Osteoblast (primary cell): ENCODE data around the gene GRAP. TPM values are rescaled to one million over a fixed set of nuclear protein-coding genes. Genes with fewer than 3 reads are reported as not detected.

Experiments used
- DNase-seq: peaks from one replicate; pipeline ENCODE4 v3.0.0; 2011; ENCODE audit warnings: low spot score, mixed read lengths; ENCODE audit not compliant: insufficient read length; ENCODE audit errors: missing footprints
- H2AFZ ChIP-seq: 2 replicates; pipeline ENCODE4 v1.6.0; 2011; ENCODE audit warnings: mild to moderate bottlenecking, low read length
- H3K27ac ChIP-seq: 2 replicates; pipeline ENCODE4 v1.5.1; 2011; ENCODE audit warnings: mild to moderate bottlenecking, low read depth, low read length, moderate library complexity
- H3K27me3 ChIP-seq: 2 replicates; pipeline ENCODE4 v1.6.0; 2012; ENCODE audit warnings: mild to moderate bottlenecking, control low read depth, inconsistent platforms, low read length, moderate library complexity; ENCODE audit not compliant: insufficient read depth
- H3K36me3 ChIP-seq: 2 replicates; pipeline ENCODE4 v1.5.1; 2011; ENCODE audit warnings: mild to moderate bottlenecking, low read length, control low read depth, moderate library complexity; ENCODE audit not compliant: insufficient read depth
- H3K4me1 ChIP-seq: 2 replicates; pipeline ENCODE4 v1.5.1; 2011; ENCODE audit warnings: mild to moderate bottlenecking, low read length, control low read depth, moderate library complexity; ENCODE audit not compliant: insufficient read depth
- H3K4me2 ChIP-seq: 2 replicates; pipeline ENCODE4 v1.6.0; 2011; ENCODE audit warnings: mild to moderate bottlenecking, low read length; ENCODE audit not compliant: insufficient read depth
- H3K4me3 ChIP-seq: fragments of 200-600 bp; sonication (generic); 3 replicates; pipeline ENCODE4 v1.5.1; 2012; ENCODE audit warnings: mild to moderate bottlenecking, low read length, inconsistent platforms; ENCODE audit not compliant: insufficient read depth
- H3K79me2 ChIP-seq: 2 replicates; pipeline ENCODE4 v1.6.0; 2012; ENCODE audit warnings: mild to moderate bottlenecking, low read length, control low read depth, inconsistent platforms; ENCODE audit not compliant: insufficient read depth
- H3K9me3 ChIP-seq: 2 replicates; pipeline ENCODE4 v1.5.1; 2011; ENCODE audit warnings: low read depth, low read length, control low read depth
- H4K20me1 ChIP-seq: 2 replicates; pipeline ENCODE4 v1.6.0; 2012; ENCODE audit warnings: mild to moderate bottlenecking, low read length, control low read depth; ENCODE audit not compliant: insufficient read depth
- CTCF ChIP-seq: IDR thresholded peaks from 2 replicates; pipeline ENCODE4 v1.5.1; 2011; ENCODE audit warnings: mild to moderate bottlenecking, low read depth, low read length, moderate library complexity; ENCODE audit errors: extremely low read depth
- total RNA-seq: library from RNA; depleted of rRNA; stranded (reverse); fragments of >200 nt; gene quantifications from 2 replicates; pipeline ENCODE4 v1.2.3, GENCODE V29; 2012

The GRAP gene
- total RNA-seq, 1 donor: not detected

DNA sequence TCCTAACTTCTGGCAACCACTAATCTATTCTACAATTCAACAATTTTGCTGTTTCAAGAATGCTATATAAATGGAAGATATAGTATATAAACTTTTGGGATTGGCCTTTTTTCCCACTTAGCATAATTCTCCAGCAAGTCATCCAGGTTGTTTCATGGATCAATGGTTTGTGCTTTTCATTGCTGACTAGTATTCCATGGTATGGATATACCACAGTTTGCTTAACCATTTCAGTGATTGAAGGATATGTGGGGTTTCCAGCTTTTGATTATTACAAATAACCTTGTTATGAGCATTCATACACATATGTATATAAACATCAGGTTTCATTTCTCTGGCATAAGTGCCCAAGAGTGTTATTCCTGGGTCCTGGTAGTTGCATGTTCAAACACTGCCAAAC lies 40.1 kb downstream of the GRAP start:
- Histone ChIP-seq H2AFZ (no peak overlapping the region), H3K36me3 (no peaks in the 10 kb centered on the region), H3K9me3 (no peaks in the 10 kb centered on the region), H4K20me1 (peaks cover 8% of the 10 kb centered on the region), H3K27ac (no peak overlapping the region), H3K79me2 (peaks cover 22% of the 10 kb centered on the region), H3K4me3 (no peak overlapping the region), H3K4me1 (peaks cover 20% of the 10 kb centered on the region), H3K4me2 (no peak overlapping the region), H3K27me3 (no peaks in the 10 kb centered on the region)
- no peak for DNase-seq
- TF ChIP-seq CTCF: no peak

GRCh38 chr17:19005789-19006430 lies 40.8 kb downstream of the GRAP start:
- peaks cover 11% of the 10 kb centered on the region for H4K20me1 ChIP-seq
- H2AFZ ChIP-seq: no peak overlapping the region
- H3K4me3 ChIP-seq: no peak overlapping the region
- H3K9me3 ChIP-seq: no peaks in the 10 kb centered on the region
- no peaks in the 10 kb centered on the region for H3K36me3 ChIP-seq
- TF ChIP-seq CTCF: no peak
- peaks cover 30% of the 10 kb centered on the region for H3K79me2 ChIP-seq
- H3K4me2 ChIP-seq: no peak overlapping the region
- no peak overlapping the region for H3K27ac ChIP-seq
- no peak for DNase-seq
- peaks cover 28% of the 10 kb centered on the region for H3K4me1 ChIP-seq
- no peaks in the 10 kb centered on the region for H3K27me3 ChIP-seq

DNA sequence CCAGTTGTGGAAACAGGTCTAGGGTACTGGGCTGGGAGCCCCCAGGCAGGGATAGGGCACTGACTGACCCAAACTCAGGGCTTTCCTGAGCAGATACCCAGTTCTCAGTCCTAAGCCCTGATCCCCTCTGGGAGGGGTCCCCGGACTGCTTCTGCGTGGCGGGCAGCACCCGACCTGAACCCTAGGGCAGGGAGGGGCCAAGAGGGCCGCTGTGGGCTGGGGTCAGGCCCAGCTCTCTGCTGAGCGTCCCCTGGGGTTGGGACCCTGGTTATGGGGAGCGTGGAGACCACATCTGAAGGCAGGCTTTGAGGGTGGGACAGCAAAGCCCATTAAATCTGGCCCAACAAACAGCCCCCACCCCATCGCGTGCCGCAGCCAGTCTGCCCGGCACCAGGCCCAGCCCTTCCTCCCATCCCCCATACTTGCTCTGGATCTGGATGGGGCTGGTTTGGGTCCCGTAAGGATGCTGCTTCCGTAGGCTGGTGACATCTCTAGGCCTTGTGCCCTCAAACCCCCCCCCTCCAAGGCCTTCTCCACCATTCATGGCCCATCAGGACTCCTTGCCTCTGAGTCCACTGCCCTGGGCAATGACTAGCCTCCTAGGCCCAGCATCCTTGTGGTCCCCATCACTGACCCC lies 41.5 kb downstream of the GRAP start:
- no peak for TF ChIP-seq CTCF

GRCh38 chr17:19004421-19005136 lies 42.2 kb downstream of the GRAP start, which contains the start of gene FAM83G:
Gene FAM83G, minus strand, starts transcription at chr17:19004764. Its CDS starts 723 bp downstream, at chr17:19004041.
- Histone ChIP-seq H3K9me3 (no peaks in the 10 kb centered on the region), H3K27ac (peak within 1 kb of the TSS; percentile 72), H4K20me1 (peaks cover 22% of the 10 kb centered on the region), H3K27me3 (no peaks in the 10 kb centered on the region), H3K36me3 (peaks cover 8% of the 10 kb centered on the region), H3K4me3 (peak within 1 kb of the TSS; percentile 73), H3K79me2 (peaks cover 43% of the 10 kb centered on the region), H2AFZ (peak within 1 kb of the TSS; percentile 77), H3K4me1 (peaks cover 36% of the 10 kb centered on the region), H3K4me2 (peak within 1 kb of the TSS; percentile 84)
- peak; percentile 97 for DNase-seq
- TF ChIP-seq CTCF: no peak

More for the DNA sequence above, 41.5 kb downstream of the GRAP start:
- H3K36me3 ChIP-seq: peaks cover 3% of the 10 kb centered on the region
- peak overlapping the region; percentile 59 for H2AFZ ChIP-seq
- peaks cover 36% of the 10 kb centered on the region for H3K79me2 ChIP-seq
- H3K4me3 ChIP-seq: peak overlapping the region; percentile 73
- H3K27ac ChIP-seq: peak overlapping the region; percentile 72
- H3K27me3 ChIP-seq: no peaks in the 10 kb centered on the region
- no peak for DNase-seq
- peaks cover 35% of the 10 kb centered on the region for H3K4me1 ChIP-seq
- H3K4me2 ChIP-seq: peak overlapping the region; percentile 84
- H4K20me1 ChIP-seq: peaks cover 17% of the 10 kb centered on the region
- H3K9me3 ChIP-seq: no peaks in the 10 kb centered on the region
